Endothelial cell of umbilical vein (primary cell): ENCODE results near the gene ADTRP.

Experiments
- CTCF ChIP-seq, 2 donors: IDR thresholded peaks; 1 replicate in 1 of 2; 2 replicates in 1 of 2; pipeline ENCODE4 v1.5.1; 2011; ENCODE audit warnings: low read length in 2 of 2, mild to moderate bottlenecking in 2 of 2, moderate library complexity in 2 of 2, control low read depth in 1 of 2, inconsistent platforms in 1 of 2, low read depth in 1 of 2; ENCODE audit not compliant: insufficient read depth in 1 of 2; ENCODE audit errors: extremely low read depth in 1 of 2
- EZH2 ChIP-seq: IDR thresholded peaks from 2 replicates; pipeline ENCODE4 v1.6.1; 2012; ENCODE audit warnings: borderline replicate concordance, low read depth, mild to moderate bottlenecking, moderate library complexity, low read length, inconsistent platforms; ENCODE audit not compliant: severe bottlenecking
- FOS ChIP-seq: IDR thresholded peaks from 2 replicates; pipeline ENCODE4 v1.6.1; 2011; ENCODE audit warnings: mild to moderate bottlenecking, low read length, moderate library complexity, borderline replicate concordance; ENCODE audit not compliant: insufficient read depth
- GATA2 ChIP-seq: IDR thresholded peaks from 2 replicates; pipeline ENCODE4 v1.7.0; 2011; ENCODE audit warnings: low read depth, mild to moderate bottlenecking, moderate library complexity, mixed read lengths, low read length; ENCODE audit not compliant: insufficient read length, insufficient read depth
- JUN ChIP-seq: IDR thresholded peaks from 2 replicates; pipeline ENCODE4 v1.6.1; 2011; ENCODE audit warnings: borderline replicate concordance, low read depth; ENCODE audit not compliant: insufficient read length, insufficient read depth
- POLR2A ChIP-seq: IDR thresholded peaks from 2 replicates; pipeline ENCODE4 v1.6.1; 2012; ENCODE audit warnings: low read depth, mild to moderate bottlenecking, control low read depth, low read length
- POLR2AphosphoS5 ChIP-seq: IDR thresholded peaks from 2 replicates; pipeline ENCODE4 v1.6.1; 2012; ENCODE audit warnings: low read depth, mild to moderate bottlenecking, control low read depth, low read length, moderate library complexity; ENCODE audit not compliant: insufficient read depth
- TF ChIP-seq, protein P1 (sequence below): IDR thresholded peaks from 2 replicates; pipeline ENCODE4 v1.6.1; 2011; ENCODE audit not compliant: insufficient read depth, insufficient read length

DNA sequence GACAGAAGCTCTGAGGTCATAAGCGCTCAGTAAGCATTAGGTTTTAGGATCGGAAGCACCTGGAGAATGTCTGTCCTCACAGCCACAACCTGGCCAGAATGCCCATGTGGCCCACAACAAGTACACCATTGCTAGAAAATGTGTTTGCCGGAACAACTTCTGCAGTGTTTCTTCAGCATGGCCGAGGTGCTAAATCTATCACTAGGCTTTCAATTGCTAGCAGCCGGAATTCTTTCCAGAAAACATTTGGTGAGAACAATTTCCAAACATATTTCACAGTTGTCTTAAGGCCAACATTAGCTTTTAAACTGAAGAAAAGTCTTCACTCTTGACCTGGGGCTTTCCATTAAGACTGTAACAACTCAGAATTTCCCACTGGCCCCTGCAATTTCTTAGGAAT, 18.2 kb upstream of the ADTRP start:
- TF ChIP-seq EZH2 (no peak), CTCF (IDR thresholded peaks at IDR 0.05; ENCODE audit: extremely low read depth in 1 of 2, insufficient read depth in 1 of 2, low read depth in 1 of 2, low read length in 2 of 2) (no peak), POLR2A (no peak), POLR2AphosphoS5 (no peak), JUN (no peak), FOS (no peak), GATA2 (no peak)
- TF ChIP-seq, protein P1, sequence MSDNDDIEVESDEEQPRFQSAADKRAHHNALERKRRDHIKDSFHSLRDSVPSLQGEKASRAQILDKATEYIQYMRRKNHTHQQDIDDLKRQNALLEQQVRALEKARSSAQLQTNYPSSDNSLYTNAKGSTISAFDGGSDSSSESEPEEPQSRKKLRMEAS = no peak
